Left ventricle myocardium superior (tissue), 1 donor: ENCODE data around the gene SUSD2. TPM values are rescaled to one million over a fixed set of nuclear protein-coding genes. Genes with fewer than 3 reads are reported as not detected.
A peak's percentile ranks its signal among the peaks of the same experiment; 100 is the strongest.
"Not testable (repeated sequence)": the region's sequence is repeated elsewhere in the genome, so short reads cannot be mapped to it uniquely, and the experiment has no call there.

ENCODE experiments used
- ATAC-seq: fragments of 200-7000 bp; cut with Tn5 transposase; one replicate; pipeline ENCODE4 v1.9.1; 2020; ENCODE audit warnings: mild to moderate bottlenecking, moderate library complexity
- DNase-seq: peaks from one replicate; pipeline ENCODE4 v3.0.0-alpha.2; 2020
- intact Hi-C: fragments of 100-400 bp; cut with micrococcal nuclease; formaldehyde crosslinking; loops from one replicate; pipeline ENCODE4 v1.11.0; 2022
- total RNA-seq: library from RNA; stranded (reverse); fragmentation: NEBNext Ultra II Directional; extraction: Animal tissue kit (Norgen Biotek cat#: 25700); gene quantifications from one replicate; pipeline ENCODE4 v1.2.1, GENCODE V29; 2021
- donor health status: DM: no; HTN: yes; CAD: no; lungs with severe emphysema.

SUSD2 gene
- total RNA-seq, 1 donor from 2014 or later: 3.3 TPM

- intact Hi-C loops: no loop called here
- ATAC-seq (no peak), DNase-seq (no peak)
Observed at GRCh38 chr22:24170188-24170587, 11.1 kb upstream of the SUSD2 start.

- intact Hi-C loops: no loop called here
- no peak for ATAC-seq
- no peak for DNase-seq
Observed at GRCh38 chr22:24170632-24171031, 10.7 kb upstream of the SUSD2 start.

- intact Hi-C loops: no loop called here
- no peak for DNase-seq
- ATAC-seq: no peak
Observed at GRCh38 chr22:24171822-24172221, 9.5 kb upstream of the SUSD2 start.

- intact Hi-C loops: no loop called here
- peak; percentile 72 for ATAC-seq
- DNase-seq: peak; percentile 92
Observed at GRCh38 chr22:24175160-24175808, 6.0 kb upstream of the SUSD2 start.

GRCh38 chr22:24176040-24176439, 5.2 kb upstream of the SUSD2 start:
- DNase-seq: peak; percentile 30

GRCh38 chr22:24176630-24177029, 4.7 kb upstream of the SUSD2 start:
- intact Hi-C loops: no loop called here
- ATAC-seq: peak; percentile 88
- peak; percentile 86 for DNase-seq

More at GRCh38 chr22:24176040-24176439, 5.2 kb upstream of the SUSD2 start:
- no peak for ATAC-seq
- intact Hi-C loops: no loop called here

GRCh38 chr22:24177045-24177444, 4.2 kb upstream of the SUSD2 start:
- no peak for ATAC-seq
- DNase-seq: no peak
- intact Hi-C loops: no loop called here

- intact Hi-C loops: no loop called here
- DNase-seq (peak; percentile 33), ATAC-seq (no peak)
Observed at GRCh38 chr22:24177456-24177855, 3.8 kb upstream of the SUSD2 start.

- intact Hi-C loops: no loop called here
- ATAC-seq: no peak
- peak; percentile 26 for DNase-seq
Observed at GRCh38 chr22:24178021-24178431, 3.3 kb upstream of the SUSD2 start.

GRCh38 chr22:24178502-24179440, 2.5 kb upstream of the SUSD2 start:
- DNase-seq (peak; percentile 27), ATAC-seq (no peak)
- intact Hi-C loops: no loop called here

- ATAC-seq (no peak), DNase-seq (peak; percentile 23)
- intact Hi-C loops: no loop called here
Observed at GRCh38 chr22:24179478-24180210, 1.6 kb upstream of the SUSD2 start.

GRCh38 chr22:24180316-24181087, 785 bp upstream of the SUSD2 start:
- DNase-seq: peak; percentile 35
- intact Hi-C loops: no loop called here
- no peak for ATAC-seq

GRCh38 chr22:24181996-24182899, 961 bp downstream of the SUSD2 start:
- ATAC-seq (peak; percentile 13), DNase-seq (peak; percentile 45)
- intact Hi-C loops: no loop called here

- intact Hi-C loops: not testable (repeated sequence)
Observed at GRCh38 chr22:24182900-24183246, 1.6 kb downstream of the SUSD2 start.

GRCh38 chr22:24183321-24184031, 2.2 kb downstream of the SUSD2 start:
- intact Hi-C loops: no loop called here
- ATAC-seq: no peak
- DNase-seq: peak; percentile 22

More at GRCh38 chr22:24182900-24183246, 1.6 kb downstream of the SUSD2 start:
- not testable (repeated sequence) for ATAC-seq
- peak; percentile 22 for DNase-seq

GRCh38 chr22:24184057-24184798, 2.9 kb downstream of the SUSD2 start:
- intact Hi-C loops: no loop called here
- no peak for ATAC-seq
- DNase-seq: peak; percentile 25

GRCh38 chr22:24185001-24185500, 3.8 kb downstream of the SUSD2 start:
- intact Hi-C loops: no loop called here
- no peak for ATAC-seq
- peak; percentile 26 for DNase-seq
